ES-I3 (cell line): Measurements from ENCODE around the gene DERL2.
A peak's percentile ranks its signal among the peaks of the same experiment; 100 is the strongest.

Experiments
- H3K36me3 ChIP-seq: 2 replicates; pipeline ENCODE4 v1.6.1; 2013; ENCODE audit warnings: mild to moderate bottlenecking, low read length, control low read depth, moderate library complexity; ENCODE audit not compliant: insufficient read depth
- H3K4me1 ChIP-seq: 2 replicates; pipeline ENCODE4 v1.6.1; 2013; ENCODE audit warnings: mild to moderate bottlenecking, control low read depth, low read length; ENCODE audit not compliant: insufficient read depth
- H3K9ac ChIP-seq: 2 replicates; pipeline ENCODE4 v1.6.1; 2013; ENCODE audit warnings: low read depth, mild to moderate bottlenecking, low read length, moderate library complexity
- H3K9me3 ChIP-seq: 2 replicates; pipeline ENCODE4 v1.6.1; 2013; ENCODE audit warnings: mild to moderate bottlenecking, low read length, moderate library complexity; ENCODE audit not compliant: control insufficient read depth, insufficient read depth

The DERL2 gene

GRCh38 chr17:5511401-5512225, 25.6 kb upstream of the DERL2 start:
- H3K36me3 ChIP-seq: no peaks in the 10 kb centered on the region
- no peak overlapping the region for H3K9ac ChIP-seq
- no peaks in the 10 kb centered on the region for H3K4me1 ChIP-seq
- H3K9me3 ChIP-seq: no peaks in the 10 kb centered on the region

GRCh38 chr17:5510771-5511170, 24.8 kb upstream of the DERL2 start:
- Histone ChIP-seq H3K4me1 (no peaks in the 10 kb centered on the region), H3K9ac (no peak overlapping the region), H3K36me3 (no peaks in the 10 kb centered on the region), H3K9me3 (no peaks in the 10 kb centered on the region)

GRCh38 chr17:5509482-5509881, 23.5 kb upstream of the DERL2 start:
- H3K4me1 ChIP-seq: no peaks in the 10 kb centered on the region
- no peaks in the 10 kb centered on the region for H3K9me3 ChIP-seq
- H3K36me3 ChIP-seq: no peaks in the 10 kb centered on the region
- H3K9ac ChIP-seq: no peak overlapping the region

- Histone ChIP-seq H3K4me1 (no peaks in the 10 kb centered on the region), H3K9me3 (no peaks in the 10 kb centered on the region), H3K36me3 (no peaks in the 10 kb centered on the region), H3K9ac (no peak overlapping the region)
These were observed 22.8 kb upstream of the DERL2 start for GRCh38 chr17:5508810-5509209.

- H3K4me1 ChIP-seq: no peaks in the 10 kb centered on the region
- no peaks in the 10 kb centered on the region for H3K36me3 ChIP-seq
- no peak overlapping the region for H3K9ac ChIP-seq
- no peaks in the 10 kb centered on the region for H3K9me3 ChIP-seq
These were observed 20.3 kb upstream of the DERL2 start for GRCh38 chr17:5506307-5506706.

GRCh38 chr17:5502552-5502951, 16.6 kb upstream of the DERL2 start:
- H3K9me3 ChIP-seq: no peaks in the 10 kb centered on the region
- no peak overlapping the region for H3K9ac ChIP-seq
- H3K4me1 ChIP-seq: no peaks in the 10 kb centered on the region
- H3K36me3 ChIP-seq: no peaks in the 10 kb centered on the region

GRCh38 chr17:5501685-5502084, 15.7 kb upstream of the DERL2 start:
- H3K4me1 ChIP-seq: no peaks in the 10 kb centered on the region
- no peaks in the 10 kb centered on the region for H3K9me3 ChIP-seq
- no peak overlapping the region for H3K9ac ChIP-seq
- H3K36me3 ChIP-seq: no peaks in the 10 kb centered on the region

- H3K9ac ChIP-seq: peak overlapping the region; percentile 59; the same call in 1 of the 2 replicates
- H3K4me1 ChIP-seq: no peaks in the 10 kb centered on the region
- no peaks in the 10 kb centered on the region for H3K36me3 ChIP-seq
- no peaks in the 10 kb centered on the region for H3K9me3 ChIP-seq
These were observed 14.8 kb upstream of the DERL2 start for GRCh38 chr17:5500589-5501391.

GRCh38 chr17:5500247-5500588, 14.2 kb upstream of the DERL2 start:
- Histone ChIP-seq H3K4me1 (no peaks in the 10 kb centered on the region), H3K9ac (peak overlapping the region; percentile 59), H3K36me3 (no peaks in the 10 kb centered on the region), H3K9me3 (no peaks in the 10 kb centered on the region)

- Histone ChIP-seq H3K9me3 (no peaks in the 10 kb centered on the region), H3K9ac (peak overlapping the region; percentile 59), H3K36me3 (no peaks in the 10 kb centered on the region), H3K4me1 (no peaks in the 10 kb centered on the region)
These were observed 13.7 kb upstream of the DERL2 start for GRCh38 chr17:5499476-5500231.

GRCh38 chr17:5492970-5493369, 7.0 kb upstream of the DERL2 start:
- 0 out of 2 replicates have a peak, but pooled peaks cover 6% of the 10 kb centered on the region for H3K36me3 ChIP-seq
- no peak overlapping the region for H3K9ac ChIP-seq
- H3K4me1 ChIP-seq: no peaks in the 10 kb centered on the region; the same call in 1 of the 2 replicates
- H3K9me3 ChIP-seq: no peaks in the 10 kb centered on the region

GRCh38 chr17:5488752-5489151, 2.8 kb upstream of the DERL2 start:
- Histone ChIP-seq H3K36me3 (peaks cover 10% of the 10 kb centered on the region; the same call in 1 of the 2 replicates), H3K9ac (no peak overlapping the region), H3K9me3 (no peaks in the 10 kb centered on the region), H3K4me1 (no peaks in the 10 kb centered on the region; the same call in 1 of the 2 replicates)

- Histone ChIP-seq H3K9me3 (no peaks in the 10 kb centered on the region), H3K36me3 (peaks cover 18% of the 10 kb centered on the region), H3K9ac (peak within 1 kb of the TSS; percentile 98), H3K4me1 (no peaks in the 10 kb centered on the region; the same call in 1 of the 2 replicates)
These were observed 487 bp upstream of the DERL2 start, which contains the start of gene MIS12 for GRCh38 chr17:5486206-5487124. TSS of gene MIS12 (plus strand) at chr17:5486566. CDS start at chr17:5488863, 2,297 bp downstream.
